Measurements from ENCODE around the gene PYCARD. TPM values are rescaled to one million over a fixed set of nuclear protein-coding genes. Genes with fewer than 3 reads are reported as not detected.

Gene PYCARD
- total and polyA plus RNA-seq, 9 of the 15 experiments (the other 6 are each of a cell fraction or from before 2014, with no cell fraction given): 1.3 to 28.4 (median 6.0) TPM

DNA sequence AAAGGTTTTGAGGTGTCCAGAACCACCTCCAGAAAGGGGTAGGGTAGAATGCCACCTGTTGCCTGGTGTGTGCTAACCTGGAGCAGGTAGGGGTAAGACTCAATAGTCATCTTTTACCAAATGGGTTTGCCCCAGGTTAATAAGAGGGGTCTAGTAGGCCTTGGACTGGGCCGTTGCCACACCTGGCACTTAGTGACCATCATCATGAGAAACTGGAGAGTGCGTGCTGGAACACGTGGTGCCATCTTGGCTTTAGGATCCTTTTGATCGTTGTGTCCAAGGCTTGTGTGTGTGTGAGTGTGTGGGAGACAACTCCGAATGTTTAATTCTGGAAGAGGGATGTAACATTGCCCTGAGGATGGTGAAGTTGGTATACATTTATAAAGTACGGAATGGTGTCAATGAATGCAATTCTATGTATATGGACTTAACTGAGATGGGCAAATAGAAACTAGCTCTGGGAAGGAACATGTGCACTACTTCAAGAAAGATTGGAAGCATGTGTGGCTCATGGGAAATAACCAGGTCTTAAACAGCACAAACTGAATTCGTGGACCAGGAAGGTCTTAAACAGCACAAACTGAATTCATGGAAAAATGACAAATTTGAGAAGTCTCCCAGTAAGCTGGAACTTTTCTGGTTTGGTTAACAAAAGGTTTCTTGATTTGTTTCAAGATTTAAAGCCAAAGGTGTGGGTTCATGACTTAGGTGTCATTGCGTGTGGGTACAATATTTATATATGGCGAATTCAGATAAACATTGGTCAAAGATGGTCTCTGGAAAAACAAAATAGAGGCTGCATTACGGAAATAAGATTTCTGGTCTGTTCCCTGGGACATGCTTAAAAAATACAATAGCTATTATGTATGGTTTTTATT, 15.4 kb downstream of the PYCARD start (continued):
- TF ChIP-seq ZNF407 (IDR thresholded peaks at IDR 0.05; ENCODE audit: low read depth) (no peak), NCOA4 (IDR thresholded peaks at IDR 0.05; ENCODE audit: partially characterized antibody) (no peak), SRSF9 (IDR thresholded peaks at IDR 0.05; ENCODE audit: borderline replicate concordance, low read depth, low read length) (no peak), PCBP1 (IDR thresholded peaks at IDR 0.05; ENCODE audit: low read depth, low read length, poor library complexity, severe bottlenecking) (no peak), ELK1 (CRISPR knock-in tag; IDR thresholded peaks at IDR 0.05) (no peak), RREB1 (CRISPR knock-in tag; IDR thresholded peaks at IDR 0.05) (no peak)
- TF ChIP-seq, protein P1, sequence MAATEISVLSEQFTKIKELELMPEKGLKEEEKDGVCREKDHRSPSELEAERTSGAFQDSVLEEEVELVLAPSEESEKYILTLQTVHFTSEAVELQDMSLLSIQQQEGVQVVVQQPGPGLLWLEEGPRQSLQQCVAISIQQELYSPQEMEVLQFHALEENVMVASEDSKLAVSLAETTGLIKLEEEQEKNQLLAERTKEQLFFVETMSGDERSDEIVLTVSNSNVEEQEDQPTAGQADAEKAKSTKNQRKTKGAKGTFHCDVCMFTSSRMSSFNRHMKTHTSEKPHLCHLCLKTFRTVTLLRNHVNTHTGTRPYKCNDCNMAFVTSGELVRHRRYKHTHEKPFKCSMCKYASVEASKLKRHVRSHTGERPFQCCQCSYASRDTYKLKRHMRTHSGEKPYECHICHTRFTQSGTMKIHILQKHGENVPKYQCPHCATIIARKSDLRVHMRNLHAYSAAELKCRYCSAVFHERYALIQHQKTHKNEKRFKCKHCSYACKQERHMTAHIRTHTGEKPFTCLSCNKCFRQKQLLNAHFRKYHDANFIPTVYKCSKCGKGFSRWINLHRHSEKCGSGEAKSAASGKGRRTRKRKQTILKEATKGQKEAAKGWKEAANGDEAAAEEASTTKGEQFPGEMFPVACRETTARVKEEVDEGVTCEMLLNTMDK (IDR thresholded peaks at IDR 0.05; ENCODE audit: borderline replicate concordance, insufficient read depth, low read depth, low read length, poor library complexity, severe bottlenecking): no peak

All from K562 (cell line).